ENCODE results near the gene GOLGA7B. TPM values are rescaled to one million over a fixed set of nuclear protein-coding genes. Genes with fewer than 3 reads are reported as not detected.

GOLGA7B gene
- total RNA-seq, 4 donors from 2014 or later: 0.29 to 2.3 (median 0.63) TPM

GRCh38 chr10:97894092-97894491 is 44.4 kb downstream of the GOLGA7B start:
- H3K4me1 ChIP-seq: peaks cover 0 to 4% of the 10 kb centered on the region in 2 donors
- H3K9me3 ChIP-seq: no peaks in the 10 kb centered on the region
- no peaks in the 10 kb centered on the region for H3K27me3 ChIP-seq
- H3K4me3 ChIP-seq: no peak overlapping the region
- DNase-seq: no peak
- no peaks in the 10 kb centered on the region for H3K36me3 ChIP-seq
- ATAC-seq: peak; percentile 28 to 43
- intact Hi-C loops (cut with DNase I; ENCODE audit: low total_unique reads) (no loop called here), in situ Hi-C loops (cut with MboI; ENCODE audit: low sequenced_read_pairs in 4 of 4) (no loop called here)
- no peak for TF ChIP-seq CTCF (IDR thresholded peaks at IDR 0.05 in 4 of 5, conservative IDR thresholded peaks at IDR 0.05 in 1 of 5)
- no peak for TF ChIP-seq POLR2A (IDR thresholded peaks at IDR 0.05)
- no peak overlapping the region for H3K27ac ChIP-seq

- Histone ChIP-seq H3K36me3 (no peaks in the 10 kb centered on the region), H3K4me1 (peaks cover 0 to 4% of the 10 kb centered on the region in 2 donors), H3K27ac (no peak overlapping the region), H3K9me3 (no peaks in the 10 kb centered on the region), H3K4me3 (no peak overlapping the region), H3K27me3 (no peaks in the 10 kb centered on the region)
- no peak for TF ChIP-seq CTCF (IDR thresholded peaks at IDR 0.05 in 4 of 5, conservative IDR thresholded peaks at IDR 0.05 in 1 of 5)
- TF ChIP-seq POLR2A (IDR thresholded peaks at IDR 0.05): no peak
- no peak for DNase-seq
- no peak for ATAC-seq
- in situ Hi-C loops (cut with MboI; ENCODE audit: low sequenced_read_pairs in 4 of 4) (no loop called here), intact Hi-C loops (cut with DNase I; ENCODE audit: low total_unique reads) (no loop called here)
Measured at GRCh38 chr10:97895084-97895483, 45.4 kb downstream of the GOLGA7B start.

GRCh38 chr10:97895915-97896314 is 46.3 kb downstream of the GOLGA7B start:
- no peak overlapping the region for H3K4me3 ChIP-seq
- peaks cover 0 to 4% of the 10 kb centered on the region in 2 donors for H3K4me1 ChIP-seq
- intact Hi-C loops (cut with DNase I; ENCODE audit: low total_unique reads): no loop called here
- DNase-seq (no peak), ATAC-seq (no peak)
- no peaks in the 10 kb centered on the region for H3K9me3 ChIP-seq
- no peak overlapping the region for H3K27ac ChIP-seq
- no peaks in the 10 kb centered on the region for H3K36me3 ChIP-seq
- in situ Hi-C loops (cut with MboI; ENCODE audit: low sequenced_read_pairs in 4 of 4): no loop called here
- TF ChIP-seq CTCF (IDR thresholded peaks at IDR 0.05 in 4 of 5, conservative IDR thresholded peaks at IDR 0.05 in 1 of 5) (no peak), POLR2A (IDR thresholded peaks at IDR 0.05) (no peak)
- no peaks in the 10 kb centered on the region for H3K27me3 ChIP-seq

- H3K36me3 ChIP-seq: no peaks in the 10 kb centered on the region
- TF ChIP-seq CTCF (IDR thresholded peaks at IDR 0.05 in 4 of 5, conservative IDR thresholded peaks at IDR 0.05 in 1 of 5) (no peak), POLR2A (IDR thresholded peaks at IDR 0.05) (no peak)
- no peak overlapping the region for H3K27ac ChIP-seq
- H3K27me3 ChIP-seq: no peaks in the 10 kb centered on the region
- H3K4me1 ChIP-seq: peaks cover 0 to 4% of the 10 kb centered on the region in 2 donors
- ATAC-seq: no peak
- H3K9me3 ChIP-seq: no peaks in the 10 kb centered on the region
- no peak overlapping the region for H3K4me3 ChIP-seq
- intact Hi-C loops (cut with DNase I; ENCODE audit: low total_unique reads) (no loop called here), in situ Hi-C loops (cut with MboI; ENCODE audit: low sequenced_read_pairs in 4 of 4) (no loop called here)
- DNase-seq: no peak
Measured at GRCh38 chr10:97896756-97897358, 47.2 kb downstream of the GOLGA7B start.

GRCh38 chr10:97898429-97898828 is 48.8 kb downstream of the GOLGA7B start:
- H3K4me3 ChIP-seq: no peak overlapping the region
- DNase-seq: no peak
- TF ChIP-seq POLR2A (IDR thresholded peaks at IDR 0.05) (no peak), CTCF (IDR thresholded peaks at IDR 0.05 in 4 of 5, conservative IDR thresholded peaks at IDR 0.05 in 1 of 5) (no peak)
- H3K27ac ChIP-seq: no peak overlapping the region
- no peak for ATAC-seq
- peaks cover 0 to 3% of the 10 kb centered on the region in 2 donors for H3K4me1 ChIP-seq
- no peaks in the 10 kb centered on the region for H3K9me3 ChIP-seq
- H3K36me3 ChIP-seq: no peaks in the 10 kb centered on the region
- no peaks in the 10 kb centered on the region for H3K27me3 ChIP-seq
- intact Hi-C loops (cut with DNase I; ENCODE audit: low total_unique reads): no loop called here
- in situ Hi-C loops (cut with MboI; ENCODE audit: low sequenced_read_pairs in 4 of 4): no loop called here
